ENCODE measurements around the gene MBP. TPM values are rescaled to one million over a fixed set of nuclear protein-coding genes. Genes with fewer than 3 reads are reported as not detected.

Gene MBP
- total RNA-seq, 1 donor = 25.8 TPM

DNA sequence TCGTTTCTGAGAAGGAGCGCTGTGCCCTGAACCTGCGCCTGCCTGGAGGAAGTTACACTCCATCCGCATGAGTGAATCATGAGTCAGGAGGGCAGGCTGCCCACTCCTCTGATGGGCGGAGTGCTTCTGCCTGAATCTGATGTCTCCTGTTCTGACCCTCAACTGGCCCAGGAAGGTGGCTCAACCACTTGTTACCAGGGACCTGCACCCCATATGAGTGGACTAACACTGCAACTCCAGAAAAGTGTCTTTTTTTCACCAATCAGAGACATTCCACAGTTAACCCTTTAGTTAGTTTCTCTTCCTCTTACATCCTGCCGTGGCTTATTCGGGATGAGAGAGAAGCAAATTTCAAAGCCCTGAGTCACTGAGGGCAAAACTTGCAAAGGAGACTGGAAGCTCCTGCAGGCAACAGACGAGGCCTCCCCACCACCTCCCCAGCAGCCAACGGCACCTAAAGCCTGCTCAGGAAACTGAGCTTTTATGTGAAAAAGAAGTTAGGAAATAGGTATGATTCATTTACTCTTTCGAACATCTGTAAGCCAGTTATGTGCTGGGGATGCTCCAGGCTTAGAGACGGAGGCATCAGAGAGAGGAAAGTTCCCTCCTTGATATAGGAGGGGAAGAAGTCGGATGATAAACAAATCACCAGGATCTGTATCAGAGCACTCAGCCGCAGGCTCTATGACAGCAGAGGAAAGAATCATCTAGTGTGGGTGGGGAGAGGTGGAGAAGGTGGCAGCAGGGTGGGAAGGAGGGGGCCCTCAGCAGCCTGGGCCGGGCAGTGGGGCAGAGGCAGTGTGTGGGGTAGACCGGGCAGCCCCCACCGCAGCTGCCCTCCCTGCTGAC lies 30.9 kb downstream of the MBP start:
- peak overlapping the region; percentile 45 for H3K4me3 ChIP-seq (ENCODE audit: low read depth, low read length)
- no peak for TF ChIP-seq CTCF (IDR thresholded peaks at IDR 0.05; ENCODE audit: insufficient read depth, low read length)

GRCh38 chr18:77100751-77101355 lies 31.7 kb downstream of the MBP start:
- H3K4me3 ChIP-seq (ENCODE audit: low read depth, low read length) = peak overlapping the region; percentile 40
- peak; percentile 38 for DNase-seq (ENCODE audit: low read depth)
- TF ChIP-seq CTCF (IDR thresholded peaks at IDR 0.05; ENCODE audit: insufficient read depth, low read length) = no peak

More for the DNA sequence above, 30.9 kb downstream of the MBP start:
- DNase-seq (ENCODE audit: low read depth) = peak; percentile 98

- no peak for DNase-seq (ENCODE audit: low read depth)
- no peak overlapping the region for H3K4me3 ChIP-seq (ENCODE audit: low read depth, low read length)
- TF ChIP-seq CTCF (IDR thresholded peaks at IDR 0.05; ENCODE audit: insufficient read depth, low read length) = no peak
Measured at GRCh38 chr18:77099485-77100370, 32.9 kb downstream of the MBP start.

DNA sequence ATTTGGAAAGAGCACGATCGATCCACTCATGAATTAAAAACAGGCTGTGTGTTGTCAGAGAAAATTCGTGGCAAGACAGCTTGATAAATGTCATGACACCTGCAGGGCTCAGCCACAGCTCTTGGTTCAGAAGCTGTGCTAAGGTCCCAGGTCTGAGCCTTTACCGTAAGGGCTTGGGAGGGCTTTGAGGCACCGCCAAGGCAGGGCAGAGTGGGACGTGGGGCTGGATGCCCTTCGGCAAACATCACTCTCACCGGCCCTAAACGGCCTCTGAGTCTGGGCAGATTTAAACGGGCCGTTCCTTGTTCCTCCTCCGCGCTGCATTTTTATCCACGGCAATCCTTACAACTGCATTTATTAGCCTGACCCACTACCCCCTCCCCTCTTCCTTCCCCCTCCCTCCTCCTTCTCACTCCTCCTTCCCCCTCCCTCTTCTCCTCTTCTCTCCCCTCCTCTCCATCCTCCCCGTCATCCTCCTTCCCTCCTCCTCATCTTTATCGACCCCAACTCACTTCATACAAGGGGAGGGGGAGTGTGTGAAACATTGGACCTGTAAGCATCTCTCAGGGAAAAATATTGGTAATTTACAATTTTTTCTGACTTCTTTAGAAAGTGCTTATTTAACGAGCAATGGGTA lies 33.9 kb downstream of the MBP start:
- no peak overlapping the region for H3K4me3 ChIP-seq (ENCODE audit: low read depth, low read length)
- no peak for TF ChIP-seq CTCF (IDR thresholded peaks at IDR 0.05; ENCODE audit: insufficient read depth, low read length)
- peak; percentile 53 for DNase-seq (ENCODE audit: low read depth)

DNA sequence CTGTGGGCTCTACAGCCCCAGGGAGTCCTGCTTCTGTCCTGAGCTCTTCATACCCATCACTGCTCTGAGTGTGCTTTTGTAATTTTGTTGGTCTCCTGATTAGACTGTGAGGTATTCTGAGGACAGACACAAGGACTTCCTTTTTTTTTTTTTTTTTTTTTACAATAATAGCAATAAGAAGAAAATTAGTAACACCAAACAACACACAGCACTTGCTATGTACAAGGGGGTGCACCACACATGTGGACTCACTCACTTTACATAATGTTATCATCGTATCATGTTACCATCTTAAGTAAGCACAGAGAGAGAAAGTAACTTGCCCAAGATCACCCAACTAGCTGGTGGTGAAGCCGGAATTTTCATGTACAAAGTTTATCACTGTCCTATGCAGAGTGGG lies 34.6 kb downstream of the MBP start:
- no peak overlapping the region for H3K4me3 ChIP-seq (ENCODE audit: low read depth, low read length)
- no peak for TF ChIP-seq CTCF (IDR thresholded peaks at IDR 0.05; ENCODE audit: insufficient read depth, low read length)
- peak; percentile 73 for DNase-seq (ENCODE audit: low read depth)

Data from fibroblast of the aortic adventitia (primary cell).